ENCODE data around the gene CCDC60. TPM values are rescaled to one million over a fixed set of nuclear protein-coding genes. Genes with fewer than 3 reads are reported as not detected.

CCDC60 gene
- total RNA-seq, 4 donors from 2014 or later, result not detected

DNA sequence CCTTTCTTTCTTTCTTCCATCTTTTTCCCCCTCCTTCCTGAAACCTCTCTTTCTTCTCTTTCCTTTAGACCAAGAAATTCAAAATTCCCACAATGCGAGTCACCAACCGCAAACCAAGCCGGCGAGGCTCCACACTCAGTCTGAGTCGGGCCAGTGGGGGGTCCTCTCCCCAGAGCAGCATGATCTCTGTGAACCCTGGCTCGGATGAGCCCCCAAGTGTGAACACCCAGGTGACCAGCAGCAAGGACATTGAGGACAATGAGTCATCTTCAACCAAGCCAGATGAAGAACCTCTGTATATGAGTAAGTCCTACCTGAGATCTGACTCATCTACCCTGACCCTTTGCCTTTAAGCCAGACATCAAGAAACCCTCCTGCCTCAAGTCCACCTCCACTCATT lies 170.5 kb downstream of the CCDC60 start:
- WGBS, 2 donors, result 76 to 95% methylated on average over 6 of the region's 6 CpGs
- intact Hi-C loops (cut with DNase I; ENCODE audit: low total_unique reads), result no loop called here
- no peak overlapping the region for H3K4me3 ChIP-seq (ENCODE audit: low read depth, poor library complexity, severe bottlenecking)
- TF ChIP-seq POLR2A (IDR thresholded peaks at IDR 0.05), result no peak
- no peak for TF ChIP-seq CTCF (IDR thresholded peaks at IDR 0.05)
- DNase-seq (ENCODE audit: low spot score in 2 of 2), result no peak

DNA sequence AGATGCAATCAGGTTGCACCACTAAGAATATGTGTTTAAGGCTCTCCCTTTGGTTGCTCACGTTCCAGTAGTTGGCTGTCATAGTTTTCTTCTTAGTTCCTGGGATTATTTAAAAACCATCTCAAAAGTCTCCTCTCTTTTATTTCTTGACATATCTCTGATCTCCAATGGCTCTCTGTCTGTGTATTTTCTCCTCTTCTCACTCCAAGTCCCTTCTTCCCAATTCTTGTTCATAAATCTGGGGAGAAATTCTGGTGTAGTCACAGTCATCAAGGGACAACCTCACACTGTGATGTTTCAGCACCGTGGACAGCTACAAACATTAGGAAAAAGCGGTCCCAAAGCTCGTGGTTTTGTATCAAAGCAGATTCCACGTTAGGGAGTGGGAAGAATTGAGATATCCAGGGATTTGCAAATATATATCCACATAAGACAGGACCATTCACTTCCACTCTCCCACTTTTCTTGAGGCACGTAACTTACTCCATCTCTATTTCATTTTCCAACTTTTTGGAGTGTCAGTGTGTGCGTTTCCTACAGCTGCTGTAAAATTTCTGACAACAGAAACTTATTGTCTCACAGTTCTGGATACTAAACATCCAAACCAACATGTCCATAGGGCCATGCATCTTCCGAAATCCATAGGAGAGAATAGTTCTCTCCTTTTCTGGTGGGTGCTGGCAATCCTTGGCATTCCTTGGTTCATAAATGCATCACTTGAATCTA lies 178.4 kb downstream of the CCDC60 start:
- intact Hi-C loops (cut with DNase I; ENCODE audit: low total_unique reads), result no loop called here
- TF ChIP-seq CTCF (IDR thresholded peaks at IDR 0.05) (no peak), POLR2A (IDR thresholded peaks at IDR 0.05) (no peak)
- 38 to 44% methylated on average over 8 of the region's 8 CpGs for WGBS, 2 donors
- no peak for DNase-seq (ENCODE audit: low spot score in 2 of 2)
- no peak overlapping the region for H3K4me3 ChIP-seq (ENCODE audit: low read depth, poor library complexity, severe bottlenecking)

DNA sequence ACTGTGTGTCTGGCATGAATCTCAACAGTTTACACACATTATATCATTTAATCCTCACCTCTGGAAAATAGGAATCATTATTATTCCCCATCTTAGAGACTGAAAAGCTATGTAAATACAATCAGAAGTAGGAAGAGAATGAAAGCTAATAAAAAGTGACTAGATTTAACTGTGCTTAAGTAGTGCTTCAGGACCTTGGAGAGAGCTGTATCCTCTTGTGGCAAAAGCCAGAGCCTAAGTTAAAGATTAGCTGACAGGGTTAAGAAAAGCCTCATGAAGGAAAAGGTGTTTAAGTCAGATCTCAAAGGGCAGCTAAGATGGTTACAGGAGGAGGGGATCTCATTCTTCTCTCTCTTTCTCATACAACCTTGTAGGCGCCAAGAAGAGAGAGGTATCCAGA lies 193.7 kb downstream of the CCDC60 start:
- 32 to 38% methylated on average over 1 of the region's 1 CpG for WGBS, 2 donors
- no peak for DNase-seq (ENCODE audit: low spot score in 2 of 2)
- TF ChIP-seq CTCF (IDR thresholded peaks at IDR 0.05) (no peak), POLR2A (IDR thresholded peaks at IDR 0.05) (no peak)
- intact Hi-C loops (cut with DNase I; ENCODE audit: low total_unique reads), result no loop called here
- H3K4me3 ChIP-seq (ENCODE audit: low read depth, poor library complexity, severe bottlenecking), result no peak overlapping the region

GRCh38 chr12:119540476-119540875 lies 205.9 kb downstream of the CCDC60 start:
- WGBS, 2 donors, result 94% methylated on average over 3 of the region's 3 CpGs; no CpG with 5 or more reads in 1 of the 2 donors
- TF ChIP-seq CTCF (IDR thresholded peaks at IDR 0.05), result no peak
- TF ChIP-seq POLR2A (IDR thresholded peaks at IDR 0.05), result no peak
- no peak overlapping the region for H3K4me3 ChIP-seq (ENCODE audit: low read depth, poor library complexity, severe bottlenecking)
- intact Hi-C loops (cut with DNase I; ENCODE audit: low total_unique reads), result loop anchor here (10.0 kb wide), 1 partner anchor 1136 kb away; no protein-coding TSS in a partner anchor
- DNase-seq (ENCODE audit: low spot score in 2 of 2), result no peak

DNA sequence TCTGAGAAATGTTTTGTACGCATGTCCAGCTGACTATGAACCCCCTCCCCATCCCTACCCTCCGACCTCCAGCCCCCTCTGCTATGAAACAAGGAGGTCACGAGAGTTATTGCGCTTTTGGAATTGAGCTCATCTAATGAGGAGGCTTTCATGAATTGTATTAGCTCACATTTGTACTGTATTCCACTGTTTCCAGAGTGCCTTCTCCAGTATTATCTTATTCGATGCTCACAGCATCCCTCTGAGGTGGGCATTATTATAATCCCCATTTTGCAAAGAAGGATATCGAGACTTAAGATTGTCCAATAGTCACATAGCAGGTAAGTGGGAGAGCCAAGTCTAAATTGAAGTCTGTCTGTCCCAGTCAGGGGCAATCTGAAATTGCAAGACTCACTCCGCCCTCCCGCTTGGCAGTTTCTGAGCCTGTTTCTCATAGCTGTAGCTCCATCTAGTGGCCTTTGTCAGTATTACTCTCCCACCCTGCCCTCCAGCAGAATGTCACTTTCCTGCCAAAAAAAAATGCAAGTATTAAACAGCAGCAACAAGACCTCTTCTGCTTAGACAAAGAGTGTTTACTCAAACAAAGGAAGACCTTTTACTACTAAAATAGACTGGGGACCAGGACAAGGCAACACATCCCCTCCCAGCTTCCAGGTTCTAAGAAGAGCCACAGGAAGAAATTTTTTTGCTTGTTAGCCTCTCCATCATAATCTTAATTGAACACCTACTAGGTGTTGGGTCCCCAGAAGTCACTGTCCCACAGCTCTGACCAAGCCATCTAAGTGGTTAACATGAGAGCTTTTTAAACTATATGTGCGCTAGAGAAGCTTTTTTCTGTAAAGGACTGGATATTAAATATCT lies 210.5 kb downstream of the CCDC60 start:
- no peak for TF ChIP-seq POLR2A (IDR thresholded peaks at IDR 0.05)
- no peak for TF ChIP-seq CTCF (IDR thresholded peaks at IDR 0.05)
- intact Hi-C loops (cut with DNase I; ENCODE audit: low total_unique reads), result loop anchor here (10.0 kb wide), 1 partner anchor 1140 kb away; no protein-coding TSS in a partner anchor
- no peak overlapping the region for H3K4me3 ChIP-seq (ENCODE audit: low read depth, poor library complexity, severe bottlenecking)
- 43 to 45% methylated on average over 9 of the region's 9 CpGs for WGBS, 2 donors
- peak in 1 of 2 donors; percentile 55 for DNase-seq (ENCODE audit: low spot score in 2 of 2)

All from lower leg skin (tissue), 4 donors.